NCI-H187 treated with DMSO at 0.1 percent for 48 hours (cell line): ENCODE measurements around the gene ISLR2.
A peak's percentile ranks its signal among the peaks of the same experiment; 100 is the strongest.

ENCODE experiments used
- DNase-seq: peaks from one replicate; lab custom pipeline; 2025; lab: John Stamatoyannopoulos, UW

The ISLR2 gene

DNA sequence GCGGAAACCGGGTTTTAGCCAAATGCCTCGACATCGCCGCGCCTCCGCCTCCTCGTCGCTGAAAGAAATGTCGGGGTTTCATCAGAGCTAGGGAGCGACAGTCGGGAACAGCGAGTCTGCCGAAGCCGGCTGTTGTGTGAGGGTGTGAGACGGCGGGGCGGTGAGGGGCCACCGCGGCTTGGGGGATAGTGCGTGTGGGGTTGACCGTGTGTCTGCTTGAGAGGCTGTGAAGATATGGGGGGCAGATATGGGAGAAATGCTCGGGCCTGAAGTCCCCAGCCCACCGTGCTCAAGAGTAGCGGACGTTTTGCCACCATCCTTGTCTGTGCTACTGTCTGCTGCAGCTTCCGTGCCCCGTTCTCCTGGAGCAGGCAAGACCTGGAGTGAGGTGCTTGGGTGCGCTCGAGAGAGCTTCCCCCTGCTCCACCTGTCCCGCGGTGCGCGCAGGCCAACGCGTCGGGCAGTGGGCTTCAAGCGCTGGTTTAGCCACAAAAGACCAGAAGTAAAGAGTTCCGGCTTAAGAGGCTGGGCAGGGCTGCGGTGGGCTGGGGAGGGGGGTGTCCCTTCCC is 716 bp upstream of the ISLR2 start:
- DNase-seq = no peak

DNA sequence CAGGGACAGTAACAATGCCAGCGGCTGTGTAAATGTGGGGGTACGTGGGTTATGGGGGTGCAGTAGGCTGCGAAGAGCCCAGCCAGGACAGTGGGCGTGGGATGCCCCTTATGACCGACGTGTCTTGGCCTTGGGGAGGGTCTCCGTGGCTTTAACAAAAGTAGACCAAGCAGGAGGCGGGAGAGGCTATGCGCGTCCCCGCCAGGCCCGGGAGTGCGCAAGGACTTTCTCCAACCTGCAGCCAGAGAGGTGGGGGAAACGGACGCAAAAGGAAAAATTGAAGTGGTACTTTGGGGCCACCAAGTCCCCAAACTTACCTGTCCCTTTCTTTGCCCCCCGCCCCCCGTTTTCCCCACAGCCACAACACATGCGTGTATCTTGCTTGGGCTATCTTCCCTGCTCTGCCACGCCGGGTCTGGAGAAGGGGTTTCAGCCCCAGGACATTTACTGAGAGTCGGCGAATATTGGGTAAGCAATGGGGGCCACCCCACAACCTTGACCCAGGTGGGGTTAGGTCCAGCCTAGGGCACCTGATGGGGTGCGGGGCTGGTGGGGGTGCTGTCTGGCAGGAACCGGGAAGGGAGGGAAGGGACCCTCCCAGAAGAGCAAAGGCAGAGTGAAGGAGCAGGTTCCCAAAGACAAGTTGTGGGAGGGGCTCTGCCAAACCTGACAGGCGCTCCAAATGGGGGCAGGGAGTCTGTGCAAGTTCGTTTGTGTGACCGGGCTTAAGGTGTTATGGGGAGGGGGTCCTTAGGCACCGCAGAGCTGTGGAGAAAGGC is 652 bp downstream of the ISLR2 start:
- no peak for DNase-seq

DNA sequence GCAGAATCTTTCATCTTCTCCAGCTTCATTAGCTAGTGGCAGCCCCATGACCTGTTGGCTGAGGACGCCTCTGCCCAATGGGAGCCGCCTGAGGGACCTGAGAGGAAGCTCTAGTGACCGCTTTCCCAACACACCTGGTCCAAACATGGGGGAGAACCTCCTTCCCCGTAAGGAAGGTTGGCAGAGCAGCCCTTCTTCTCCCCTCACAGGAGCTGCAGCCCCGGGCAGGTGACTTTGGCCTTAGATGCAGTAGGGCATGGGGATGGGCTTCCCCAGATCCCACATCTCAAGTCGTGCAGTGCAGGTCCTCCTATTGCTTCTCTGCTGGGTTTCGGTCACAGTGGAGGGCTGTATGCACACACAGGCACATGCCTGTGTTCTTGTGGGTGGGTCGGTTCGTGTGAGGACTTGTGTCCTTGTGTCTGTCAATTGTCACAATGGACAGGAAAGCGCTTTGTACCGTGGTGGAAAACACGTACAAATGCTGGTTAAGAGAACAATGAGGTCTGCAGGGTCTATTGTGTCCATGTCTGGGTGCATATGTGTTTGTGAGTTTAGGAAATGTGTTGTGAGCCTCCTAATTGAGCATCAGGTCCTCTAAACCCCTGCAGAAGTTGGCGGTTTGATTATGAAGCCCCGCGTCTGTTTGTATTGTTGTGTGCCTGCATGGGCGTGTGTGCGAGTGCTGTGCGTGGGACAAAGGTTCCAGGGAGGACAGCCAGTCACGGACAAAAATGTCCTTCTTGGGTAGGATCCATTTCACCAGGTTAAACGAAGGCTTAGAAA is 1.4 kb downstream of the ISLR2 start:
- DNase-seq = no peak

- no peak for DNase-seq
These were observed 2.6 kb downstream of the ISLR2 start for GRCh38 chr15:74132681-74133651.

DNA sequence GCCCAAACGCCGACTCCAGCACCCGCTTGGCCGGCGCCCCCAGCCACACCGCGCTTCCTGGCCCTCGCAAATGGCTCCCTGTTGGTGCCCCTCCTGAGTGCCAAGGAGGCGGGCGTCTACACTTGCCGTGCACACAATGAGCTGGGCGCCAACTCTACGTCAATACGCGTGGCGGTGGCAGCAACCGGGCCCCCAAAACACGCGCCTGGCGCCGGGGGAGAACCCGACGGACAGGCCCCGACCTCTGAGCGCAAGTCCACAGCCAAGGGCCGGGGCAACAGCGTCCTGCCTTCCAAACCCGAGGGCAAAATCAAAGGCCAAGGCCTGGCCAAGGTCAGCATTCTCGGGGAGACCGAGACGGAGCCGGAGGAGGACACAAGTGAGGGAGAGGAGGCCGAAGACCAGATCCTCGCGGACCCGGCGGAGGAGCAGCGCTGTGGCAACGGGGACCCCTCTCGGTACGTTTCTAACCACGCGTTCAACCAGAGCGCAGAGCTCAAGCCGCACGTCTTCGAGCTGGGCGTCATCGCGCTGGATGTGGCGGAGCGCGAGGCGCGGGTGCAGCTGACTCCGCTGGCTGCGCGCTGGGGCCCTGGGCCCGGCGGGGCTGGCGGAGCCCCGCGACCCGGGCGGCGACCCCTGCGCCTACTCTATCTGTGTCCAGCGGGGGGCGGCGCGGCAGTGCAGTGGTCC is 3.5 kb downstream of the ISLR2 start:
- DNase-seq = no peak

DNA sequence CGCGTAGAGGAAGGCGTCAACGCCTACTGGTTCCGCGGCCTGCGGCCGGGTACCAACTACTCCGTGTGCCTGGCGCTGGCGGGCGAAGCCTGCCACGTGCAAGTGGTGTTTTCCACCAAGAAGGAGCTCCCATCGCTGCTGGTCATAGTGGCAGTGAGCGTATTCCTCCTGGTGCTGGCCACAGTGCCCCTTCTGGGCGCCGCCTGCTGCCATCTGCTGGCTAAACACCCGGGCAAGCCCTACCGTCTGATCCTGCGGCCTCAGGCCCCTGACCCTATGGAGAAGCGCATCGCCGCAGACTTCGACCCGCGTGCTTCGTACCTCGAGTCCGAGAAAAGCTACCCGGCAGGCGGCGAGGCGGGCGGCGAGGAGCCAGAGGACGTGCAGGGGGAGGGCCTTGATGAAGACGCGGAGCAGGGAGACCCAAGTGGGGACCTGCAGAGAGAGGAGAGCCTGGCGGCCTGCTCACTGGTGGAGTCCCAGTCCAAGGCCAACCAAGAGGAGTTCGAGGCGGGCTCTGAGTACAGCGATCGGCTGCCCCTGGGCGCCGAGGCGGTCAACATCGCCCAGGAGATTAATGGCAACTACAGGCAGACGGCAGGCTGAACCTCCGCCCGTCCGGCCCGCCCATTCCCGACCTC is 4.1 kb downstream of the ISLR2 start:
- no peak for DNase-seq

DNA sequence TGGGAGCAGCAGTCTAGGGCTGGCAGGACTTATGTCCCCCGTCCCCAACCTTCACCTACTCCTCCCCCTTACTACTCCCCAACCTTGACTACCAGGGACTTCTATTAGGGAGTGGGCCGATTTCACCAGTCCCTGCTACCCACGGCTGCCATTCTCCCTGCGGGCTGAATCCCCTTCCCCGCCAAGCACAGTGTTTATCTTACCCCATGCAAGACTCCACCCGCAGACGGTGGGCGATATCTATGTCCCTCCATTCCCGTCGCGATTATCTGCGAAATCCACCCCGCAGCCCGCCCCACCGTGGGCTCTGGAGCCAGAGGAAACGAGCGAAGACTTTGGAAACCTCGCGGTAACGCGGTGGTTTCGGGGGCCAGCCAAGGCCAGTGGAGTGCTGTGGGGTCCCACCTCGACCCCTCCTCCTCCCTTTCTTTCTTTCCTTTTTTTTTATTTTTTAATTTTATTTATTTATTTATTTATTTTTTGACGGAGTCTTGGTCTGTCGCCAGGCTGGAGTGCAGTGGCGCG is 4.7 kb downstream of the ISLR2 start:
- DNase-seq = no peak

GRCh38 chr15:74136540-74136813 is 6.1 kb downstream of the ISLR2 start:
- peak; percentile 27 for DNase-seq

GRCh38 chr15:74136814-74137536 is 6.6 kb downstream of the ISLR2 start:
- DNase-seq = no peak

DNA sequence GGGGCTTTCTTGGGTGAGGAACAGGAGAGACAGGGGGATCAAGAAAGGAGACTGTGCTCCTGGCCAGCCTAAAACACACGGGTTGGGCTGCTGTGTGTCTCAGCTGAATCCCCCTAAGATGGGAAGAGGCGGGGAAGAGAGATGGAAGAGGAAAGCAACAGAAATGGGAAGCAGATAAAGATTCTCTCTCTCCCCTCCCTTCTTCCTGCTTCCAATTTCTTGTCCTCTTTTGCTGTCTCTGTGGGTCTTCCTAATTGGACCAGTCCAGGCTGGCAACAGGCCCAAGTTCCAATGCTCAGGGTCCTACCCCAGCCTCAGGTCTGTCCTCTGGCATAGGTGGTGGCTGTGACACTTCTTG is 7.1 kb downstream of the ISLR2 start:
- DNase-seq = no peak

DNA sequence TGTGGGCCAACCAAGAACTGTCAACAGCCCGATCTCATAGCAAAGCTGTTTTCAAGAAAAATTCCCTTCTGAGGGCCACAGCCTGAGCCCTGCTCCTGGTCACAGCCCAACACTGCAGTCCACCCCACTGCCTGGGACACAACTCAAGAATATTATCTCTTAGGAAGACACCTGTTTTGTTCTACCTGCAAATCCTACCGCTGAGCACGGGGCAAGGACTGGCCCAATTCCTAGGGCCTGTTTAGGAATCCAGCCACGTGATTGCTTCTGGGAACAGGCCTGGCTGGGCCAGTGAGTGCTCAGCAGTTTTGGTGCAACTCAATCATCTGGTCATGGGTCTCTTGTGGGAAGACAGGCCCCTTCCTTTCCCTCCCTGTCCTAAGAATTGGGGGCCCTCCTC is 8.3 kb downstream of the ISLR2 start:
- no peak for DNase-seq

GRCh38 chr15:74141591-74141990 is 11.2 kb downstream of the ISLR2 start:
- no peak for DNase-seq

- no peak for DNase-seq
These were observed 13.9 kb downstream of the ISLR2 start for GRCh38 chr15:74144153-74144775.

DNA sequence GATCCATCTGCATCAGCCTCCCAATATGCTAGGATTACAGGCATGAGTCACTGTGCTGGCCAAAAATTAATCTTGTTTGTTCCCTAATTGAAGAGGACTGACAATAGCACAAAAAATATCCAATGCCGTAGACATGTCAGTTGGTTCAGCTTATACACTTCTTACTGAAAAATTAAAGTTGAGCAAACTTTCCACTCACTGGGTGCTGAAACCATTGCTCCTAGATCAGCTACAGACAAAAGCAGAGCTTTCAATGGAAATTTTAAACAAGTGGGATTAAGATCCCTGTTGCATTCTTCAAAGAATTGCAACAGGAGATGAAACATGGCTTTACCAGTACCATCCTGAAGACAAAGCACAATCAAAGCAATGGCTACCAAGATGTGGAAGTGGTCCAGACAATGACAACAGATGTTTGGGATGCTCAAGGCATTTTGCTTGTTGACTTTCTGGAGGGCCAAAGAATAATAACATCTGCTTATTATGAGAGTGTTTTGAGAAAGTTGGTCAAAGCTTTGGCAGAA is 16.0 kb downstream of the ISLR2 start:
- DNase-seq = no peak

- DNase-seq = no peak
These were observed 16.7 kb downstream of the ISLR2 start for GRCh38 chr15:74147051-74147450.

DNA sequence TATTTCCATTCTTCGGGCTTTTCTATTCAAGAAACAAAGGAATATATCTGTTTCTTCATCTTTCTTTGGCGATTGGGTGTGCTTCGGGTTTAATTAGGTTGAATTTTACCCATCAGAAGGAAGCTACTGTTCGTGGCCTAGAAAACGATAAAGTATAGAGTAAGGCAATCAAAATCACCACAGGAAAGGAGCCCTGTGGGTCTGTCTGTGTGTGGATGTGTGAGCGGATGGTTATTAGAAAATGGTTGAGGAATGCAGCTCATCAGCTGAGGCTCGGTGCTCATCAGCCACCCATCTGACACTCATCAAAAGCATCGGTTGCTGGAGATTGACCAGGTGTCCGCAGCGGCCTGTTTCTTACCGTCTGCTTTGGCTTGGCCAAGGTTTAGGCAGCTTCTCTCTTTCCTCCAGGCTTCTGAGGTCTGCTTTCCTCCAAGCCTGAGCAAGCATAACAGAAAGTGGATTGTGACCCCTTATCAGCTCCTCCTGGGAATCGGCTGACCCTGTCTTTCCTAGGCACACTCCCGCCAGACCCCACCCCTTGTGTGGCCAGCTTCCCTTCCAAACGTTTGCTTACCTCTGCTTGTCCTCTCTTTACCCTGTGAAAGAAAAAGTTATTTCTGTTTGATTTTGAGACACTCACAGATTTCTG is 25.5 kb downstream of the ISLR2 start:
- DNase-seq = no peak

GRCh38 chr15:74156678-74157411 is 26.5 kb downstream of the ISLR2 start:
- no peak for DNase-seq
